BE2C (cell line): Measurements from ENCODE around the gene NBAS.

Experiments used
- DNase-seq: peaks from one replicate; pipeline ENCODE4 v3.0.0-alpha.2; 2020
- H3K27me3 ChIP-seq: fragments of 250-450 bp; sonication (Bioruptor Pico); 2 replicates; pipeline ENCODE4 v1.5.1; 2020; ENCODE audit warnings: mild to moderate bottlenecking
- H3K36me3 ChIP-seq: fragments of 250-450 bp; sonication (Bioruptor Pico); 2 replicates; pipeline ENCODE4 v1.5.1; 2020; ENCODE audit warnings: mild to moderate bottlenecking
- H3K4me1 ChIP-seq: fragments of 250-450 bp; sonication (Bioruptor Pico); 2 replicates; pipeline ENCODE4 v1.5.1; 2020
- H3K4me3 ChIP-seq: 2 replicates; pipeline ENCODE4 v1.5.1; 2011; ENCODE audit warnings: low read depth, low read length
- H3K9me3 ChIP-seq: fragments of 250-450 bp; sonication (Bioruptor Pico); 2 replicates; pipeline ENCODE4 v1.5.1; 2020
- CTCF ChIP-seq: IDR thresholded peaks from 2 replicates; pipeline ENCODE4 v1.5.1; 2012; ENCODE audit warnings: mild to moderate bottlenecking, low read depth, low read length

NBAS gene

GRCh38 chr2:15517793-15518192 is 43.3 kb downstream of the NBAS start:
- Histone ChIP-seq H3K27me3 (no peaks in the 10 kb centered on the region), H3K36me3 (peaks cover 3% of the 10 kb centered on the region), H3K4me3 (no peak overlapping the region), H3K4me1 (no peaks in the 10 kb centered on the region), H3K9me3 (no peaks in the 10 kb centered on the region)
- no peak for TF ChIP-seq CTCF
- DNase-seq, result no peak

GRCh38 chr2:15511686-15512085 is 49.4 kb downstream of the NBAS start:
- Histone ChIP-seq H3K4me1 (no peaks in the 10 kb centered on the region), H3K9me3 (no peaks in the 10 kb centered on the region), H3K4me3 (no peak overlapping the region), H3K27me3 (no peaks in the 10 kb centered on the region), H3K36me3 (peaks cover 12% of the 10 kb centered on the region)
- no peak for TF ChIP-seq CTCF
- DNase-seq, result no peak

GRCh38 chr2:15510552-15510951 is 50.6 kb downstream of the NBAS start:
- no peaks in the 10 kb centered on the region for H3K9me3 ChIP-seq
- no peak overlapping the region for H3K4me3 ChIP-seq
- H3K36me3 ChIP-seq, result peaks cover 12% of the 10 kb centered on the region
- H3K4me1 ChIP-seq, result no peaks in the 10 kb centered on the region
- no peak for DNase-seq
- TF ChIP-seq CTCF, result no peak
- H3K27me3 ChIP-seq, result no peaks in the 10 kb centered on the region

GRCh38 chr2:15510131-15510530 is 51.0 kb downstream of the NBAS start:
- Histone ChIP-seq H3K9me3 (no peaks in the 10 kb centered on the region), H3K4me1 (no peaks in the 10 kb centered on the region), H3K36me3 (peaks cover 12% of the 10 kb centered on the region), H3K27me3 (no peaks in the 10 kb centered on the region), H3K4me3 (no peak overlapping the region)
- DNase-seq, result no peak
- TF ChIP-seq CTCF, result no peak

- Histone ChIP-seq H3K27me3 (no peaks in the 10 kb centered on the region), H3K36me3 (peaks cover 11% of the 10 kb centered on the region), H3K4me1 (no peaks in the 10 kb centered on the region), H3K9me3 (no peaks in the 10 kb centered on the region), H3K4me3 (no peak overlapping the region)
- no peak for TF ChIP-seq CTCF
- DNase-seq, result no peak
Measured at GRCh38 chr2:15507697-15508096, 53.4 kb downstream of the NBAS start.

GRCh38 chr2:15507061-15507460 is 54.1 kb downstream of the NBAS start:
- no peak for DNase-seq
- Histone ChIP-seq H3K27me3 (no peaks in the 10 kb centered on the region), H3K9me3 (no peaks in the 10 kb centered on the region), H3K36me3 (peaks cover 11% of the 10 kb centered on the region), H3K4me1 (no peaks in the 10 kb centered on the region), H3K4me3 (no peak overlapping the region)
- TF ChIP-seq CTCF, result no peak
